ENCODE measurements around the gene AIRE.
"Not testable (repeated sequence)": the region's sequence is repeated elsewhere in the genome, so short reads cannot be mapped to it uniquely, and the experiment has no call there.

Gene AIRE

DNA sequence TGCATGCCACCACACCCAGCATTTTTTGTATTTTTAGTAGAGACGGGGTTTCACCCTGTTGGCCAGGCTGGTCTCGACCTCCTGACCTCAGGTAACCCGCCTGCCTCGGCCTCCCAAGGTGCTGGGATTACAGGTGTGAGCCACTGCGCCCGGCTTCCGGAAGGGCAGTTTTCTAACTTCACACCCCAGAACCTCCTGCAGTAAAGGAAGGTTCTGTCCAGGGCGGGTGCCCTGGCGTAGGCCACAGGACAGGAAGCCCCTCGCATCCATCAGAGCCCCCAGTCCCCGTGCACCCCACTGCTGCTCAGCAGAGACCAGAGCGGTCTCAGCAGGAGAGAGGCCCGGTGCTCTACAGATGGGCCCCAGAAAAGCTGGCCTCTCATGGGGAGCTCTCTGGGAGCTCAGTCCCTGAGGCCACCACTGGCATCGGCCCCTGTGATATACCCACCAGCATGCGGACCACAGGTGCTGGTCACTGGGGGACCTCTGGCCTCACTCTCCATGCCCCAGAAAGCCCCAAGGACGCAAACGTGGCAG, 19.9 kb upstream of the AIRE start:
- DNase-seq (ENCODE audit: low spot score) = no peak
- no peak for FAIRE-seq

DNA sequence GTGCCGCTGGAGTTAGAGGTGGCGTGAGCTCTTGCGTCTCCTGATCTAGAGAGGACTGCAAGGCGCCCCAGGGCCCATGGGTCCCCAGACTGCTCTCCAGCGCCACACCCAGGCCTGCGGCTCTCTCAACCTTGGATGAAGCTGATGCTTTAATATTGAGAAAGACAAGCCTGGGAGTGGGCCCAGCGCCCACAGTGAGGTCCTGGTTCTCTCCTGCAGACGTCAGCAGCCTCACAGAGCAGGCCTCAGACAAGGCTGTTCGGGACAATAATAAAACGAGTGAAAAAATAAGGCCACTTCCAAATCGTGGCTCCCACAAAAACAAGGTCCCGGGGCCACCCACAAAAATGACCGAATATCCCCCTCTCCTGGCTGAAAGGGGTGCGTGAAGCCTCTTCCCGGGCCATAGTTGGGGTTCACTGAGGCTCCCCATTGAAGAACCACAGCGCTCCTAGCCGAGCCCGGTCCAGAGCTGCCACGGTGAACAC, 18.0 kb upstream of the AIRE start:
- DNase-seq (ENCODE audit: low spot score) = no peak
- FAIRE-seq = no peak

DNA sequence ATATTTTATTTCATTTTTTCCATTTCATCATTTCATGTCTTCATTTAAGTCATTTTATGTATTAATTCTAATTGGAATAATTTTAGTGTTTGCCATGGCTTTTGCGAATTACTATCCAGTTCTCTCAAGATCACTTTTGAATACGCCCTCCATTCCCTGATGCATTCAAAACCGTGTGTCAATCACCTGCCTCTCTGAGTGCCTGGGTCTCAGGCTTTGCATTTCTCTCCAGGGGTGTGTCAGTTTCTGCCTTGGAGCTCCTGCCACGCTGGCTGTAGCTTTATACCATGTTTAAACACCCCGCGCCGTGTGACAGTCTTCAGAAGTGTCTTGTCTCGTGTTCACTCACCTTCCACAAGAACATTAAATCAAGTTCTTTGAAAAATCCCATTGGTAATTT, 16.6 kb upstream of the AIRE start:
- FAIRE-seq (no peak), DNase-seq (ENCODE audit: low spot score) (no peak)

DNA sequence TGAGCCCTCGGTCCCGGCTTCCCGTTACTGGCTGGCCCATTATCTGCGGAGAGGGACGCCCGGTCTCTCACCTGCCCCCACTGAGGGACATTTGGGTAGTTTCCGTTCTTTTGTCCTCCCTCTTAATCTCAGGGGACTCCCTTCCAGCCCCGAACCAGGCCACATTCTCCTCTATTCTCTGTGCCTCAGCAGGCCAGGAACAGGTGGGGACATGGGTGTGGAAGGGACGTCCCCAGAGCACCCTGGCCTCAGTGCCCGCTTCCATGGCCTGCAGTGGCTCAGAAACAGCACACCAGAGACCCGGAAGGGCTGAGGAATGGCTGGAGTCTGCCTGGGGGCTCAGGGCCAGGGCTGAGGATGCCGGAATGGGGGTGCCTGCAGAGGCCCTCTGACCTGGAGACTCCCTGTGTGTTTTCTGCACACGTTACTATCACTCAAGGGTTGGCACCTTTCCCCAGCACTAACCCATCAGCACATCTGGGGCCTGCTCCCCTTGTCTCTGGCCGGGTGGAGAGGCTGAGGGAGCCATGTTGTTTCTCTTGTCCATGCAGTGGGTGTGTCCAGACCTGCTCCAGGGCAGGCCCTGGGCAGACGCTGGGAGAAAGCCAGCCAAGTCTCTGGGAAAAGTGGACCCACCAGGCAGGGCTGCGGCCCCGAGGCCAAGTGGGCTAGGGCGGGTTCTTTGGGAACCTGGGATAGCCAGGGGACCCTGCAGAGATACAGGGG, 14.0 kb upstream of the AIRE start:
- no peak for DNase-seq (ENCODE audit: low spot score)
- FAIRE-seq = no peak

DNA sequence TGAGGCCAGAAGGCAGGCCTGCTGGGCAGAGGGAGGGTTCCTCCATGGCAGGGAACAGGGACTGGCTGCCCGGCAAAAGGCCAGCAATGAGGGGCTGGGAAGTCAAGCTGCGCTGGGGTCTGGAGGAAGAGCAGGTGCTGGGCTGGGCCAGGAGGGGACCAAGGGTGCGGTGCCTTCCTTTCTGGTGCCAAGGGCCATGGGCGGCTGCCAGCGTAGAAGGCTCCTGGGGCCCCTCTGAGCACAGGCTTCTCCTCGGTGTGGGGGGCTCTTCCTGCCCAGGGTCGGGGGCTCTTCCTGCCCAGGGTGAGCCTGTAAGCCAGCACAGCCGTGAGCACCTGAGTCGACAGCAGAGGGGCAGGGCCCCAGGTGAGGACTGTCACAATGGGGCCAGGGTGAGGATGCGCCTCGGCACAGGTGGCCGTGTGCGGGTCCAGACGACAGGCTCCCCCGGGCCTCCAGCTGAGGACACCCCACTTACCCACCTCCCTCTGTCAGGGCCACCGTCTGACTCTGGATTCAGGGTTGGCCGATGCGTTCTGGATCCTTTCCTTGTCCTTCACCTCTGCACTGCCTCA, 13.3 kb upstream of the AIRE start:
- DNase-seq (ENCODE audit: low spot score) = no peak
- no peak for FAIRE-seq

DNA sequence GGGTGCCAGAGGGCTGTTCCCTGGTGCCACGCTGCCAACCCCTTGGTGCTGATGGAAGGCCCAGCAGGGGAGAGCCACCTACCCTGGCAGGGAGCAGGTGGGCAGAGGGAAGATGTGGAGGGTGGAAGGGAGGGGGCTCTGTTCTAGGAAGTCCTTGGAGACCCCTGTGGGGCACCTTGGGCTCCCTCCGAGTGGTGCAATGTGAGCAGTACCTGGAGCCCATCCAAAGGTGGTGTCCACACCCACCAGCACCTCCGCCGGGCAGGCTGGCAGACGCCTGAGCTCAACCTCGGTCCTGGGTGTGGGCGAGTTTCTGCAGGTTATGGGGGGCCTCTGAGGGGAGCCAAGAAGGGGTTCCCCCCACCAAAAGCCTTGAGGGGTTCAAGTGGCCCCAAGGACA, 12.6 kb upstream of the AIRE start:
- FAIRE-seq (no peak), DNase-seq (ENCODE audit: low spot score) (no peak)

DNA sequence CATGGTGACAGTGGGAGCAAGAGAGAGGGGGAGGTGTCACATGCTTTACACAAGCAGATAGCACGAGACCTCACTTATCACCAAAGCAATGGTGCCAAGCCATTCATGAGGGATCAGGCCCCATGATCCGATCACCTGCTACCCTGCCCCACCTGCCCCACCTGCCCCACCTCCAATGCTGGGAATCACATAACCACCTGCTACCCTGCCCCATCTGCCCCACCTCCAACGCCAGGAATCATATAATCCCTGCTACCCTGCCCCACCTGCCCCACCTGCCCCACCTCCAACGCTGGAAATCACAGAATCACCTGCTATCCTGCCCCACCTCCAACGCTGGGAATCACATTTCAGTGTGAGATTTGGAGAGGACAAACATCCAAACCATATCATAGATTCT, 10.6 kb upstream of the AIRE start:
- FAIRE-seq = no peak
- DNase-seq (ENCODE audit: low spot score) = no peak

DNA sequence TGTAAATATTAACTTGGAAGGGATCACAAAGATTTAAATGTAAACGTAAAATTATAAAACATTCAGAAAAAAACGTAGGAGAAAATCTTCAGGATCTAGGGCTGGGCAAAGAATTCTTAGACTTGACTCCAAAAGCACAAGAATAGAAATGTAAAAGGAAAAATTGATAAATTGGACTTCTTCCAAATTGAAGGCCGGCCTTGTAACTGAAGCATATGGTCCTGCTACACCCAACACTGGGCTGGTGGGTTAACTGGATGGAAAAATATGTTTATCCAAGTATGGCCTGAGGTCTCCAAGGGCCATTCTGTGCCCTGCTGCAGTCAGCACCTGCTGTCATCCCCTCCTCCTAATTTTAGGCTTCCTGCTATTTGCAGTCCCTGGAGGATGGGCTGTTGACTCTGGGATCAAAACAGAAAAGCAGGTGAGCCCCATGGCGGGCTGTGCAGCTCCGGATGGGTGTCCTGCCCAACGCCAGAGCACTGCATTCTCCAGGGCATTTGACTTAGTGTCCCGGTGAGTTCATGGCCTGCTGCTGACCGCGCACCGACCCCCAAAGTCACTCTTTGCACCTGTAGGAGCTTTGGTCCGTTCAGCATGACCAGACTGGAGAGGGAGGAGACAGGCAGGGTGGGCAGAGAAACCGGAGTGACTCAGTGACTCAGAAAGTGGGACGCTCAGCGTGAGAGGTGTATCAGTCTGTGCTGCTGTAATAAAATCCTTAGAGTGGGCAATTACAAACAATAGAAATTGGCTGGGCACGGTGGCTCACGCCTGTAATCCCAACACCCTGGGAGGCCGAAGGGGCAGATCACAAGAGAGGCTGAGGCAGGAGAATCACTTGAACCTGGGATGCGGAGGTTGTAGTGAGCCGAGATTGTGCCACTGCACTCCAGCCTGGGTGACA, 6.1 kb upstream of the AIRE start:
- no peak for FAIRE-seq
- DNase-seq (ENCODE audit: low spot score) = no peak

DNA sequence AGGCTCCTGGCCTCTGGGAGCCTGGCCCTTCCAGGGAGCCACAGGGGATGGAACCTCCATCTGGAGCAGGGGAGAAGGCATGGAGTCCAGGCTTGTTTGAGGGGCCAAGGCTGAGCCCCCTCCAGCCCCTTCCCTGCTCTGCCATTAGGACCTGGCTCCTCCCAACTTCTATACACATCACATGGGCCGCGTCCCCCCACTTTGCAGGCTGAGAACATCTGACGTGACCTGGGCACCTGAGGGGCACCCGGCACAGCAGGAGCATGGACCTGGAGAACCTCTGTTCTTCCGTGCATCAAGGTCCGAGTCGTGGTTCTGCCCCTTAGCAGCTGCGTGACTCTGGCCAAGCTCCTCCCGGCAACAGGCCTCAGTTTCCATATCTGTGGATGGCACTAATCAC, 3.9 kb upstream of the AIRE start:
- FAIRE-seq (no peak), DNase-seq (ENCODE audit: low spot score) (no peak)

DNA sequence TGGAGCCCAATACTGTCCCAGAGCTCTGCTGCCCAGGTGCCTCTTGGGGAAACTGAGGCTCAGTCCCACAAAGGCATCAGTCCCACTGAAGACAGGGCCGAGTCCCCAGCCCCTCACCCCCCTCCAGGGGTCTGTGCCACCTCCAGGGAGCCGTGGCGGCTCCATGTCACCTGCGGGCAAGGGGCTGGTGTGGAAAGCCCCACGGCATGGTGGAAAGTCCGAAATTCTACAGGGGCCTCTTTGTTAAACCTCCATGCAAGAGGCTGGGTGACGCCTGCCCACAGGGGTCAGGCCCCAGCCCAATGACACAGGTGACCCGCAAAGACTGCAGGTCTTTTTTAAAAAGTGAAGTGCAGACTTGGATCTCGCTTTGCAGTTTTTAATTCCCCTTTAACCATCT, 3.3 kb upstream of the AIRE start:
- DNase-seq (ENCODE audit: low spot score) (no peak), FAIRE-seq (no peak)

DNA sequence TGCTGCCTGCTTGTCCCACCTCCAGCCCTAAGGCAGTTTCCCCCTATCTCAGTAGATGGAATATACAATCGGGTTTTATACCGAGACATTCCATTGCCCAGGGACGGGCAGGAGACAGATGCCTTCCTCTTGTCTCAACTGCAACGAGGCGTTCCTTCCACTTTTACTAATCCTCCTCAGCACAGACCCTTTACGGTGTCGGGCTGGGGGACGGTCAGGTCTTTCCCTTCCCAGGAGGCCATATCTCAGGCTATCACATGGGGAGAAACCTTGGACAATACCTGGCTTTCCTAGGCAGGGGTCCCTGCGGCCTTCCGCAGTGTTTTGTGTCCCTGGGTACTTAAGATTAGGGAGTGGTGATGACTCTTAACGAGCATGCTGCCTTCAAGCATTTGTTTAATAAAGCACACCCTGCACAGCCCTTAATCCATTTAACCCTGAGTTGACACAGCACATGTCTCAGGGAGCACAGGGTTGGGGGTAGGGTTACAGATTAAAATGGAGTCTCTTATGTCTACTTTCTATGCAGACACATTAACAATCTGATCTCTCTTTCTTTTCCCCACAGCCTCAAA, 2.4 kb upstream of the AIRE start:
- not testable (repeated sequence) for FAIRE-seq; DNase-seq (ENCODE audit: low spot score)

DNA sequence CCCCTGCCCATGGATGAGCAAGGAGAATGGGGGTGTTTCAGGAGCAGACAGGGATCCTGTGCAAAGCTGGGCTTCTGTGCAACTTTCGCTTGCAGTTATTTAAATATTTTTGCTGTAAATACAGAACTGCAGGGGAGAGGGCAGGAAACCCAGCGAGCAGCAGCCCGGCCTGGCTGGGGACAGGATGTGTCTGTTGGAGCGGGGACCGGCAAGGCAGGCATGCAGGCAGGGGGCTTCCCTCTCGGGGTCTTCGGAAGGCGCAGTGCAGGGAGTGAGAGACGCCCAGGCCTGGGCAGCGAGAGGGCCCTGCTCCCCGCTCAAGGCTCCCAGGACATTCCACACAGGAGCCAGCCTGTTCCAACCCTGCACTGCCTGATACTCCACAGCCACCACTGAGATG, 1.7 kb upstream of the AIRE start:
- FAIRE-seq (no peak), DNase-seq (ENCODE audit: low spot score) (no peak)

DNA sequence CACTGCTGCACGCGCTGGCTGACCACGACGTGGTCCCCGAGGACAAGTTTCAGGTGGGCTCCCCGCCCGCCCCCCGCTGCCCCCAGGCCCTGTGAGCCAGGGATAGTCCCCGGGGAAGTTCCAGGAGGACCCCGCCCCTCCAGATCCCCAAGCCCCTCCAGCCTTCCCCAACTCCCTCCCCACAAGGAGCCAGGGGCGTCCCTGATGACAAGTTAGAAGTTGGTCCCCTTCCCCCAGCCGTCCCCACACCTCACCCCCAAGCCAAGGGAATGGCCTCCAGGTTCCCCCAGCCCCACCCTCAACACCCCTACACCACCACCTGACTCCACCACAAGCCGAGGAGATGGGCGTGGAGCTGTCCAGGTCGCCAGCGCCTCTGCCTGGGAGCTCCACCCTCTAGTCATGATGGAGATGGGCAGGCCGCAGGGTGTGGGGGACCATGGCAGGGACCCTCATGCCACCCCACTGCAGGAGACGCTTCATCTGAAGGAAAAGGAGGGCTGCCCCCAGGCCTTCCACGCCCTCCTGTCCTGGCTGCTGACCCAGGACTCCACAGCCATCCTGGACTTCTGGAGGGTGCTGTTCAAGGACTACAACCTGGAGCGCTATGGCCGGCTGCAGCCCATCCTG, 525 bp downstream of the AIRE start:
- DNase-seq (ENCODE audit: low spot score) = no peak
- no peak for FAIRE-seq

DNA sequence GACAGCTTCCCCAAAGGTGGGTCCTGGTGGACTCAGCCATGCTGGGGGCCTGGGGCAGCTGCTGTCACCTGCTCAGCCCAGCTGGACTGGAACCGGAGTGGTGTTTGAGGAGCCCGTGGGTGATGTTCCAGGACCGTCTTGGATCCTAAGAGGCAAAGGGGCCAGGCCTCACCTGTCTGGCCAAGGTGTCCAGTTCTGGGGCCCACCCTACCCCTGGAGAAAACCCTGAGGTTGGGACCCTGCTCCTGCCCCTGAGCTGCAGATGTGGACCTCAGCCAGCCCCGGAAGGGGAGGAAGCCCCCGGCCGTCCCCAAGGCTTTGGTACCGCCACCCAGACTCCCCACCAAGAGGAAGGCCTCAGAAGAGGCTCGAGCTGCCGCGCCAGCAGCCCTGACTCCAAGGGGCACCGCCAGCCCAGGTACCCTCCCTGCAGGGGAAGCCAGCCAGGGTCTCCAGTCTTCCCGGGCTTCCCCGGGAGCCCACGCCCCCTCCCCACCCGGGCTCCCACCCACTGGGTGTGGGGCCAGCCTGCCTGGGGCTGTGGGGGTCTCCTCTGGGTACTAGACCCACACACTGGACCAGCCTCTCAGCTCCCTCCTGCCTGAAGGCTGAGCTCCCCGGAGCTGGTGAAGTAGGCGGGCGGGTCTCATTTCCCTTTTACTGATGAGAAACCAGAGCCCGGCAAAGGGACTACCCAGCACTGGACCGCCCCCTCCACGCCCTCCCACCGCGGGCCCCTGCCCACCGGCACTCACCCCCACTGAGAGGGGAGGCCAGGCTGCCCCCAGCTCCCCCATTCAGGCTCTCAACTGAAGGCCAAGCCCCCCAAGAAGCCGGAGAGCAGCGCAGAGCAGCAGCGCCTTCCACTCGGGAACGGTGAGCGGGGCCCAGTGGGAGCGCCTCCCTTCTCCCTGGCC, 1.3 kb downstream of the AIRE start:
- FAIRE-seq (no peak), DNase-seq (ENCODE audit: low spot score) (no peak)

DNA sequence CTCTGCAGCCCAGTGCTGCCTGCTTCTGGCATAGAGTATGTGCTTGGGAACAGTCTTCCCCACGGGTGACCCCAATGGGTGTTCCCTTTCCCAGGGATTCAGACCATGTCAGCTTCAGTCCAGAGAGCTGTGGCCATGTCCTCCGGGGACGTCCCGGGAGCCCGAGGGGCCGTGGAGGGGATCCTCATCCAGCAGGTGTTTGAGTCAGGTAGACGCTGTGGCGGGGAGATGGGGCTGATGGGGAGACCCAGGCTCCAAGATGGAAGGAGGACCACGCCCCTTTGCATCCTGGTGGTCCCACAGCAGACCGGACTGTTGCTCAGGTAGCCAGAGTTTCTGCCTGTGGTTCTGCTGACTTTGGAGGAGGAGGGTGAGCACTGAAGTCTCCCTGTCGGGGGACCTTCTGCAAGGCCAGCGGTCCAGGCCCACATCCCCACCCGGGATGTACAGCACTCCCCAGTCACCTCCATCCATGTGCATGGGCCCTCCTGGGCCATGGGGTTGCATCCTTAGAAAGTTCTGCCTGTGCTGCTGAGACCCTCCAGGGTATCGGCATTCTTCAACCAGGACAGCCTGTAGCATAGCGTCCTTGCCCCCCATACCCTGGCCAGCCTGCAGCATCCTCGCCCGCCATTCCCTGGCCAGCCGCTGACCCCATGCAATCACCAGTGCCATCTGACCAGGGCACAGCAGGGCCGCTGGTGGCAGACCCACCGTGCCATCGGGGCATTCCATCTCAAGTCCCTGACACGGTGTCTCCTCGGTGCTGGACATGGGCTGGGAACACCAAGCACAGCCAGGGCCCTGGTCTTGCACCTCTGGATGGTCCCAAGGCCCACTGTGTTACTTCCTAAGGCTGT, 2.8 kb downstream of the AIRE start:
- FAIRE-seq = peak; percentile 59
- DNase-seq (ENCODE audit: low spot score) = no peak

DNA sequence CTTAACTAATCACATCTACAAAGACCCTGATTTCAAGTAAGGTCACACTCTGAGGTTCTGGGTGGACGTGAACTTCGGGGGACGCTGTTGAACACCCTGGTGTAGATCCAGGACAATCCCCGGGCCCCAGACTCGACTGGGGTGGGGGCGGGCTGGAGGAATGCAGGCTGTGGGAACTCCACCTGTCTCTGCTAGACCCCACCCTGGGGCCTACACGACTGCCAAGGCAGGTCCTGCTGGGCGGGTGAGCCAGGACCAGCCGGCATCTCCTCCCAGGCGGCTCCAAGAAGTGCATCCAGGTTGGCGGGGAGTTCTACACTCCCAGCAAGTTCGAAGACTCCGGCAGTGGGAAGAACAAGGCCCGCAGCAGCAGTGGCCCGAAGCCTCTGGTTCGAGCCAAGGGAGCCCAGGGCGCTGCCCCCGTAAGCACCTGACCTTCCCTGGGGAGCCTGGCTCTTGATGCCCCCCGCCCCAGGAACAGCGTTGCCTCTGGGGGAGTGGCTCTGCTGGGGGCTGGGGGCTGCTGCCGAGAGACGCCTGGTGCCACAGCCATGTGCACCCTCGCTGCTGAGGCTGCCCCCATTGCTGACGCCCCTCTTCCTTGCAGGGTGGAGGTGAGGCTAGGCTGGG, 3.8 kb downstream of the AIRE start:
- FAIRE-seq (no peak), DNase-seq (ENCODE audit: low spot score) (no peak)

DNA sequence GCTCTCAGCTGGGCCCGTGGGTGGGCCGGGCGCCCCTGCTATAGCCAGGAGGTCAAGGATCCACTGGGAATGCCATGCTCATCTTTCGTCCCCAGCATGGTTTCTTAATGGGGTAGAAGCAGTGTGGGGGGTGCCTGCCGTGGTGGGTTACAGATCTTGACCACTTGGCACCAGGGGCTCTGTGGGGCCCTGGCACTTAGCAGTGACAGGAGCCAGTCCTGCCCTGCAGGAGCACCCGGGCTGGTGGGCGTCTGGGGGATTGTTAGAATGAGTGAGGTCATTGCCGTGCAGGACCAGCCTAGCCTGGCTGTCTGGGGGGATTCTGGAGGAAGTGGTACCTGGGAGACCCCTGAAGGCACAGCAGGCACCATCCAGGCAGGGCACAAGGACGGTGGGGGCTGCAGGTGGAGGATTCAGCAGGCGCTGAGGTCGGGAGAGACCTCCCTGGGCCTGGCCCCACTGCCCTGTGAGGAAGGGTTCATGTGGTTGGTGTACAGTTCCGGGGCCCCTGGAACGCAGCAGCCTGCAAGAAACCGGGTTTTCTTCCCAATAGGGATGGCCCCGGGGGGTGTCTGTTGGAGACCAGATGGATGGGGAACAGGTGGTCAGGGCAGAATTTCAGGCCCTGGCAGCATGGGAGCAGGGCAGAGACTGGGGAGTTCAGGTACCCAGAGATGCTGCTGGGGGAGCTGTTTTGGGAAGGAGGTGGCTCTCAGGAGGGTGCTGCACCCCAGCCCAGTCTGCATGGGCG, 4.8 kb downstream of the AIRE start:
- FAIRE-seq = no peak
- DNase-seq (ENCODE audit: low spot score) = no peak
